ENCODE measurements around the gene NUS1.
"Not testable (repeated sequence)": the region's sequence is repeated elsewhere in the genome, so short reads cannot be mapped to it uniquely, and the experiment has no call there.

Gene NUS1

GRCh38 chr6:117721520-117721919 lies 46.3 kb downstream of the NUS1 start:
- DNase-seq: not testable (repeated sequence)

- DNase-seq: no peak
Observed at GRCh38 chr6:117728626-117729025, 53.4 kb downstream of the NUS1 start.

- no peak for DNase-seq
Observed at GRCh38 chr6:117729613-117730012, 54.3 kb downstream of the NUS1 start.

- no peak for DNase-seq
Observed at GRCh38 chr6:117733341-117733740, 58.1 kb downstream of the NUS1 start.

GRCh38 chr6:117739869-117740268 lies 64.6 kb downstream of the NUS1 start:
- DNase-seq: no peak

GRCh38 chr6:117740605-117741004 lies 65.3 kb downstream of the NUS1 start:
- no peak for DNase-seq

- DNase-seq: not testable (repeated sequence)
Observed at GRCh38 chr6:117750675-117751074, 75.4 kb downstream of the NUS1 start.

Data from activated T-cell treated with anti-CD3 and anti-CD28 coated beads, Interleukin-2, amount 50 U/mL, for 48 hours (primary cell).